GM23338 (cell line): ENCODE measurements around the gene PCDHA9. TPM values are rescaled to one million over a fixed set of nuclear protein-coding genes. Genes with fewer than 3 reads are reported as not detected.

Experiments
- ATAC-seq: fragments of 200-7000 bp; cut with Tn5 transposase; 3 replicates; pipeline ENCODE4 v1.9.1; 2020
- DNase-seq: peaks from one replicate; pipeline ENCODE4 v3.0.0-alpha.2; 2015; ENCODE audit warnings: low spot score
- H2AFZ ChIP-seq: fragments of 200-600 bp; sonication (generic); 2 replicates; pipeline ENCODE4 v1.8.0; 2016; ENCODE audit warnings: antibody characterized with exemption, mild to moderate bottlenecking, moderate library complexity
- H3F3A ChIP-seq: fragments of 200-600 bp; sonication (generic); replicated peaks from 2 replicates; pipeline ENCODE4 v1.8.0; 2017; ENCODE audit warnings: antibody characterized with exemption, mixed run types, low read depth
- H3K27ac ChIP-seq: fragments of 200-600 bp; sonication (generic); 2 replicates; pipeline ENCODE4 v1.6.1; 2016; ENCODE audit warnings: low read depth
- H3K27me3 ChIP-seq: fragments of 200-600 bp; sonication (generic); 2 replicates; pipeline ENCODE4 v1.8.0; 2016; ENCODE audit warnings: mild to moderate bottlenecking, mixed run types, moderate library complexity; ENCODE audit not compliant: insufficient read depth
- H3K36me3 ChIP-seq: fragments of 200-600 bp; sonication (generic); 2 replicates; pipeline ENCODE4 v1.8.0; 2016; ENCODE audit warnings: mild to moderate bottlenecking; ENCODE audit not compliant: insufficient read depth
- H3K4me1 ChIP-seq: fragments of 200-600 bp; sonication (generic); 2 replicates; pipeline ENCODE4 v1.8.0; 2016; ENCODE audit warnings: mild to moderate bottlenecking, moderate library complexity; ENCODE audit not compliant: insufficient read depth
- H3K4me2 ChIP-seq: fragments of 200-600 bp; sonication (generic); 2 replicates; pipeline ENCODE4 v1.7.1; 2017; ENCODE audit warnings: mixed run types
- H3K4me3 ChIP-seq: fragments of 200-600 bp; sonication (generic); 2 replicates; pipeline ENCODE4 v1.6.1; 2016; ENCODE audit warnings: mixed run types
- H3K79me2 ChIP-seq: fragments of 200-600 bp; sonication (generic); replicated peaks from 2 replicates; pipeline ENCODE4 v1.8.0; 2017; ENCODE audit warnings: mild to moderate bottlenecking; ENCODE audit not compliant: insufficient read depth
- H3K9me2 ChIP-seq: fragments of 200-600 bp; sonication (generic); 2 replicates; pipeline ENCODE4 v1.8.0; 2017; ENCODE audit not compliant: insufficient read depth
- H4K20me1 ChIP-seq: fragments of 200-600 bp; sonication (generic); replicated peaks from 2 replicates; pipeline ENCODE4 v1.8.0; 2017; ENCODE audit warnings: mild to moderate bottlenecking; ENCODE audit not compliant: insufficient read depth
- H3K27ac Mint-ChIP-seq: 2 replicates; pipeline ENCODE4 v1.8.0; 2020; ENCODE audit warnings: inconsistent platforms, mild to moderate bottlenecking, moderate library complexity, mixed read lengths
- H3K27me3 Mint-ChIP-seq: 3 replicates; pipeline ENCODE4 v1.8.0; 2022; ENCODE audit warnings: low read depth, mild to moderate bottlenecking, moderate library complexity, mixed read lengths, inconsistent platforms; ENCODE audit not compliant: insufficient read depth, poor library complexity
- H3K36me3 Mint-ChIP-seq: 3 replicates; pipeline ENCODE4 v1.8.0; 2021; ENCODE audit warnings: low read depth, mild to moderate bottlenecking, inconsistent platforms, moderate library complexity, mixed read lengths
- H3K4me1 Mint-ChIP-seq: 3 replicates; pipeline ENCODE4 v1.8.0; 2020; ENCODE audit warnings: mild to moderate bottlenecking, inconsistent platforms, mixed read lengths
- H3K4me3 Mint-ChIP-seq: 3 replicates; pipeline ENCODE4 v1.8.0; 2021; ENCODE audit warnings: moderate library complexity, mild to moderate bottlenecking, inconsistent platforms, mixed read lengths
- H3K9me3 Mint-ChIP-seq: 3 replicates; pipeline ENCODE4 v1.8.0; 2020; ENCODE audit warnings: moderate library complexity, mild to moderate bottlenecking, inconsistent platforms, mixed read lengths
- ETS1 ChIP-seq: IDR thresholded peaks from 2 replicates; pipeline ENCODE4 v1.6.1; 2016; ENCODE audit warnings: antibody characterized with exemption
- EZH2 ChIP-seq: fragments of 200-600 bp; sonication (generic); IDR thresholded peaks from one replicate; pipeline ENCODE4 v1.8.0; 2017; ENCODE audit warnings: antibody characterized with exemption, mild to moderate bottlenecking, low read depth; ENCODE audit not compliant: unreplicated experiment
- EZH2phosphoT487 ChIP-seq: fragments of 200-600 bp; sonication (generic); IDR thresholded peaks from one replicate; pipeline ENCODE4 v1.8.1; 2018; ENCODE audit warnings: antibody characterized with exemption; ENCODE audit not compliant: unreplicated experiment
- JUNB ChIP-seq: IDR thresholded peaks from one replicate; pipeline ENCODE4 v1.6.1; 2016; ENCODE audit warnings: antibody characterized with exemption; ENCODE audit not compliant: unreplicated experiment
- NANOG ChIP-seq: IDR thresholded peaks from 2 replicates; pipeline ENCODE4 v1.6.1; 2016; ENCODE audit warnings: antibody characterized with exemption, borderline replicate concordance
- POLR2AphosphoS5 ChIP-seq: IDR thresholded peaks from 2 replicates; pipeline ENCODE4 v1.6.1; 2016; ENCODE audit warnings: antibody characterized with exemption, low read depth
- ZNF114 ChIP-seq: fragments of 250-450 bp; sonication (Bioruptor Pico); IDR thresholded peaks from 2 replicates; pipeline ENCODE4 v1.5.0; 2020; ENCODE audit warnings: mild to moderate bottlenecking, moderate library complexity
- ZNF331 ChIP-seq: fragments of 250-450 bp; sonication (Bioruptor Pico); IDR thresholded peaks from 2 replicates; pipeline ENCODE4 v1.5.0; 2020; ENCODE audit warnings: low read depth, mild to moderate bottlenecking, moderate library complexity
- polyA plus RNA-seq: library from polyadenylated mRNA; unstranded; fragments of >200 nt; fragmentation: Nextera tagmentation; extraction: Ambion mirVana; gene quantifications from 2 replicates; pipeline ENCODE4 v1.2.1, GENCODE V29; 2016
- total RNA-seq: library from RNA; depleted of rRNA; stranded (reverse); fragments of >200 nt; shearing (Covaris generic); gene quantifications from 2 replicates; pipeline ENCODE4 v1.2.3, GENCODE V29; 2014
- TF ChIP-seq, protein P1 (sequence below), 2 experiments: fragments of 200-600 bp in 1 of 2; sonication (generic) in 1 of 2; conservative IDR thresholded peaks; 2 replicates each; pipeline versions ENCODE4 v1.5.1 to v1.6.1; 2016 to 2017; ENCODE audit warnings: antibody characterized with exemption in 2 of 2, low read depth in 2 of 2, mild to moderate bottlenecking in 2 of 2, moderate library complexity in 1 of 2

PCDHA9 gene
- total and polyA plus RNA-seq, 2 experiments from 2014 or later, result 1.6 to 3.3 TPM

DNA sequence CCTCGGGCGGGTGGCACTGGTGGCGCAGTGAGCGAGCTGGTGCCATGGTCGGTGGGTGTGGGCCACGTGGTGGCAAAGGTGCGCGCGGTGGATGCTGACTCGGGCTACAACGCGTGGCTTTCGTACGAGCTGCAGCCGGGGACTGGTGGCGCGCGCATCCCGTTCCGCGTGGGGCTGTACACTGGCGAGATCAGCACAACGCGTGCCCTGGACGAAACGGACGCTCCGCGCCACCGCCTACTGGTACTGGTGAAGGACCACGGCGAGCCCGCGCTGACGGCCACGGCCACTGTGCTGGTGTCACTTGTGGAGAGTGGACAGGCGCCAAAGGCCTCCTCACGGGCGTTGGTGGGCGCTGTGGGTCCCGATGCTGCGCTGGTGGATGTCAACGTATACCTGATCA lies 39.3 kb upstream of the PCDHA9 start (continued):
- TF ChIP-seq, protein P1, sequence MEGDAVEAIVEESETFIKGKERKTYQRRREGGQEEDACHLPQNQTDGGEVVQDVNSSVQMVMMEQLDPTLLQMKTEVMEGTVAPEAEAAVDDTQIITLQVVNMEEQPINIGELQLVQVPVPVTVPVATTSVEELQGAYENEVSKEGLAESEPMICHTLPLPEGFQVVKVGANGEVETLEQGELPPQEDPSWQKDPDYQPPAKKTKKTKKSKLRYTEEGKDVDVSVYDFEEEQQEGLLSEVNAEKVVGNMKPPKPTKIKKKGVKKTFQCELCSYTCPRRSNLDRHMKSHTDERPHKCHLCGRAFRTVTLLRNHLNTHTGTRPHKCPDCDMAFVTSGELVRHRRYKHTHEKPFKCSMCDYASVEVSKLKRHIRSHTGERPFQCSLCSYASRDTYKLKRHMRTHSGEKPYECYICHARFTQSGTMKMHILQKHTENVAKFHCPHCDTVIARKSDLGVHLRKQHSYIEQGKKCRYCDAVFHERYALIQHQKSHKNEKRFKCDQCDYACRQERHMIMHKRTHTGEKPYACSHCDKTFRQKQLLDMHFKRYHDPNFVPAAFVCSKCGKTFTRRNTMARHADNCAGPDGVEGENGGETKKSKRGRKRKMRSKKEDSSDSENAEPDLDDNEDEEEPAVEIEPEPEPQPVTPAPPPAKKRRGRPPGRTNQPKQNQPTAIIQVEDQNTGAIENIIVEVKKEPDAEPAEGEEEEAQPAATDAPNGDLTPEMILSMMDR (conservative IDR thresholded peaks at IDR 0.05; ENCODE audit: low read depth in 2 of 2), result no peak
- no peak for TF ChIP-seq EZH2phosphoT487

DNA sequence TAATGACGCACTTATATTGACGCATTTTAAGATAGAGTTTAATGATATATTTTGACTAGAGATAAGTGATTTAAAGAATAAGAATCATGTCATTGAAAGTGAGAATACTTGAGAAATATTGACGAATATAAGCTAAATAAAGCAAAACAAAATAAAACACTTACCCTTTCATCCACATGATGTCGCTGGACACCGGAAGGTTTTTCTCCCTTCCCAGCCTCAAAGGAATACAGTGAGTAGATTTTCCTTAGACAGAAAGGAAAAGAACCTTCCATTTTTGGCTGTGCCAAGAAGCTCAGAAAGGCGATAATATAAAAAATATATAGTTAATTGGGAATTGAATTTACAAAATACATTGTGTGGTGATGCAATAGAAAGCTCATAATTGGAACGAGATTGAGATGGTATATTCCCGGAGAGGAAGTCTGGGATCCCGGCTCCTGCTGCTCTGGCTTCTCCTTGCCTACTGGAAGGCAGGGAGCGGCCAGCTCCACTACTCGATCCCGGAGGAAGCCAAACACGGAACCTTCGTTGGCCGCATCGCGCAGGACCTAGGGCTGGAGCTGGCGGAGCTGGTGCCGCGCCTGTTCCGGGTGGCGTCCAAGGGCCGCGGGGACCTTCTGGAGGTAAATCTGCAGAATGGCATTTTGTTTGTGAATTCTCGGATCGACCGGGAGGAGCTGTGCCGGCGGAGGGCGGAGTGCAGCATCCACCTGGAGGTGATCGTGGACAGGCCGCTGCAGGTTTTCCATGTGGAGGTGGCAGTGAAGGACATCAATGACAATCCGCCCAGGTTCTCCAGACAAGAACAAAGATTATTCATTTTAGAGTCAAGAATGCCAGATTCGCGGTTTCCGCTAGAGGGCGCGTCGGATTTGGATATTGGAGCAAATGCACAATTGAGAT lies 26.6 kb upstream of the PCDHA9 start, which contains the start of gene PCDHA5:
PCDHA5 (plus strand) TSS at position 239 of the 906 bp plus-strand sequence.
- peaks cover 11% of the 10 kb centered on the region for H3K36me3 Mint-ChIP-seq
- no peak for ATAC-seq
- no peaks in the 10 kb centered on the region for H3K4me1 ChIP-seq

More for the DNA sequence above, 26.6 kb upstream of the PCDHA9 start, which contains the start of gene PCDHA5:
- Histone ChIP-seq H3K27me3 (no peaks in the 10 kb centered on the region), H3F3A (no peaks in the 10 kb centered on the region), H4K20me1 (no peaks in the 10 kb centered on the region), H3K79me2 (no peaks in the 10 kb centered on the region), H2AFZ (no peak within 1 kb of the TSS), H3K4me2 (no peak within 1 kb of the TSS), H3K9me2 (no peaks in the 10 kb centered on the region), H3K4me3 (no peak within 1 kb of the TSS), H3K27ac (no peak within 1 kb of the TSS), H3K36me3 (no peaks in the 10 kb centered on the region)
- Mint-ChIP-seq H3K4me3 (peak within 1 kb of the TSS; percentile 63; the same call in 2 of the 3 replicates), H3K4me1 (no peaks in the 10 kb centered on the region; the same call in 2 of the 3 replicates), H3K27me3 (no peaks in the 10 kb centered on the region), H3K9me3 (peaks cover 3% of the 10 kb centered on the region; the same call in 1 of the 3 replicates), H3K27ac (no peak within 1 kb of the TSS)
- no peak for TF ChIP-seq ZNF114 (CRISPR knock-in tag)
- TF ChIP-seq POLR2AphosphoS5, result no peak
- TF ChIP-seq ZNF331 (CRISPR knock-in tag), result no peak
- TF ChIP-seq ETS1, result no peak
- TF ChIP-seq, protein P1 (conservative IDR thresholded peaks at IDR 0.05; ENCODE audit: low read depth in 2 of 2), result peak; percentile 50 to 57
- TF ChIP-seq EZH2, result no peak
- TF ChIP-seq JUNB, result no peak
- TF ChIP-seq NANOG, result no peak
- DNase-seq, result peak; percentile 43
